ENCODE measurements around the gene BTBD9. TPM values are rescaled to one million over a fixed set of nuclear protein-coding genes. Genes with fewer than 3 reads are reported as not detected.

BTBD9 gene
- total and polyA plus RNA-seq, 2 donors (not counting 1 experiment from before 2014, with no cell fraction given): 4.1 to 48.9 TPM

DNA sequence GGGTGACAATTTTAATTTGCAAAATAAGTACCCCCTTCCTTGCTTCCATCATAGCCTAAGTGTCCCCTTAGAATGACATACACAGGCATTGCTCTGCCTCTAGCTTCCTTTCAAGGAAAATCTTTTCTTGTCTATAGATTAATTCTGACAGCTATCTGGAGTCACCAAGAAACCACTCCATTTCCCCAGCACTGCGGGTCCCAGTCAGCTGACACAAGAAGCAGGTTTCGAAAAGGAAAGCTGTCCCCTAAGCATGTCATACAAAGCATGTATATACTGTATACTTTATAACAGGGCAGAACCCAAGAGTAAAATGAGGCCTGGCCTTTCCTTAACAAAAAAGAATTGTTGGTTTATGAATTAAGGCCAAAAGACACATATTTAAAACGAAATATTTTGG lies 273.5 kb downstream of the BTBD9 start:
- WGBS (ENCODE audit: insufficient coverage): no CpG with 5 or more reads among the region's 3 CpGs
- H3K79me2 ChIP-seq (ENCODE audit: control insufficient read depth, insufficient read depth, low read length): no peaks in the 10 kb centered on the region
- H3K27ac Mint-ChIP-seq: no peak overlapping the region
- no peaks in the 10 kb centered on the region for H3K4me1 ChIP-seq (ENCODE audit: control insufficient read depth in 2 of 2, insufficient read depth in 2 of 2, low read length in 2 of 2)
- H3K36me3 ChIP-seq (replicated peaks in 1 of 2; ENCODE audit: control extremely low read depth in 1 of 2, control insufficient read depth in 1 of 2, extremely low read depth in 1 of 2, insufficient read depth in 2 of 2, low read length in 1 of 2): no peaks in the 10 kb centered on the region
- H3K27me3 ChIP-seq (replicated peaks in 1 of 4; ENCODE audit: control extremely low read depth in 1 of 4, control insufficient read depth in 3 of 4, insufficient read depth in 4 of 4, low read length in 3 of 4): no peaks in the 10 kb centered on the region
- CTCF ChIA-PET: interaction anchor here (1.0 kb wide), 1 partner anchor 19 kb away, joined by 3 read pairs; no protein-coding TSS in a partner anchor
- H3K9me3 Mint-ChIP-seq (ENCODE audit: insufficient read depth): no peaks in the 10 kb centered on the region
- peaks cover 4% of the 10 kb centered on the region for H4K20me1 ChIP-seq (ENCODE audit: control insufficient read depth, insufficient read depth, low read length, poor library complexity, severe bottlenecking)
- H3K4me3 ChIP-seq (ENCODE audit: control extremely low read depth in 1 of 5, extremely low read depth in 1 of 5, insufficient read depth in 1 of 5, low read depth in 2 of 5, low read length in 4 of 5): no peak overlapping the region
- H3K27me3 Mint-ChIP-seq: no peaks in the 10 kb centered on the region
- no peak overlapping the region for H3K9ac ChIP-seq (ENCODE audit: low read length)
- H2AFZ ChIP-seq (ENCODE audit: insufficient read depth, low read depth, low read length, poor library complexity, severe bottlenecking): no peak overlapping the region
- H3K27ac ChIP-seq (ENCODE audit: low read length in 2 of 2): no peak overlapping the region
- no peak overlapping the region for H3K4me3 Mint-ChIP-seq
- DNase-seq: no peak
- no peaks in the 10 kb centered on the region for H3K9me3 ChIP-seq (ENCODE audit: control extremely low read depth in 1 of 3, control insufficient read depth in 2 of 3, insufficient read depth in 1 of 3, low read length in 2 of 3)
- POLR2A ChIA-PET: no interaction called here
- H3K4me1 Mint-ChIP-seq: no peaks in the 10 kb centered on the region
- intact Hi-C loops (cut with micrococcal nuclease): no loop called here
- ATAC-seq (ENCODE audit: low read depth): no peak
- TF ChIP-seq, protein P1, sequence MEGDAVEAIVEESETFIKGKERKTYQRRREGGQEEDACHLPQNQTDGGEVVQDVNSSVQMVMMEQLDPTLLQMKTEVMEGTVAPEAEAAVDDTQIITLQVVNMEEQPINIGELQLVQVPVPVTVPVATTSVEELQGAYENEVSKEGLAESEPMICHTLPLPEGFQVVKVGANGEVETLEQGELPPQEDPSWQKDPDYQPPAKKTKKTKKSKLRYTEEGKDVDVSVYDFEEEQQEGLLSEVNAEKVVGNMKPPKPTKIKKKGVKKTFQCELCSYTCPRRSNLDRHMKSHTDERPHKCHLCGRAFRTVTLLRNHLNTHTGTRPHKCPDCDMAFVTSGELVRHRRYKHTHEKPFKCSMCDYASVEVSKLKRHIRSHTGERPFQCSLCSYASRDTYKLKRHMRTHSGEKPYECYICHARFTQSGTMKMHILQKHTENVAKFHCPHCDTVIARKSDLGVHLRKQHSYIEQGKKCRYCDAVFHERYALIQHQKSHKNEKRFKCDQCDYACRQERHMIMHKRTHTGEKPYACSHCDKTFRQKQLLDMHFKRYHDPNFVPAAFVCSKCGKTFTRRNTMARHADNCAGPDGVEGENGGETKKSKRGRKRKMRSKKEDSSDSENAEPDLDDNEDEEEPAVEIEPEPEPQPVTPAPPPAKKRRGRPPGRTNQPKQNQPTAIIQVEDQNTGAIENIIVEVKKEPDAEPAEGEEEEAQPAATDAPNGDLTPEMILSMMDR (IDR thresholded peaks at IDR 0.05): no peak
- H3K4me2 ChIP-seq (replicated peaks; ENCODE audit: low read depth, low read length, poor library complexity, severe bottlenecking): no peak overlapping the region

DNA sequence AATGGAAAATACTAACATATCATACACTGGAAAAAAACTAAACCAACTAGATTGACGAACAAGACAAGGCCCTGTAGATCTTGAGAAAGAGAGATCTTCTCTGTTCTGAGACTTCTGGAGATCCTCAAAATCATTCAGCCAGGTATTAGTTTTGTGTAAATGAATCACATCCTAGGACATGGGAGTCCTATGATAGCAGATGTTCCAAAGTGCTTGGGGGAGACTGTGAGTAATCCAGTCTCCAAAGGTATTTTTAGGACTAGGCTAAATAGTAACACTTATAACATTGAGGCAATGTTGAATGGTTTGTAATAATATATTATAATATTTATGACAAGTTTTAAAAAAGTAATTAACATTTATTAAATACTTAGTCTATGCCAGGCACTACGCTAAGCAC lies 275.0 kb downstream of the BTBD9 start:
- no peaks in the 10 kb centered on the region for H3K4me1 ChIP-seq (ENCODE audit: control insufficient read depth in 2 of 2, insufficient read depth in 2 of 2, low read length in 2 of 2)
- no peak overlapping the region for H2AFZ ChIP-seq (ENCODE audit: insufficient read depth, low read depth, low read length, poor library complexity, severe bottlenecking)
- no peaks in the 10 kb centered on the region for H3K79me2 ChIP-seq (ENCODE audit: control insufficient read depth, insufficient read depth, low read length)
- DNase-seq (no peak), ATAC-seq (ENCODE audit: low read depth) (no peak)
- H3K4me2 ChIP-seq (replicated peaks; ENCODE audit: low read depth, low read length, poor library complexity, severe bottlenecking): no peak overlapping the region
- H3K9ac ChIP-seq (ENCODE audit: low read length): no peak overlapping the region
- H3K36me3 ChIP-seq (replicated peaks in 1 of 2; ENCODE audit: control extremely low read depth in 1 of 2, control insufficient read depth in 1 of 2, extremely low read depth in 1 of 2, insufficient read depth in 2 of 2, low read length in 1 of 2): no peaks in the 10 kb centered on the region
- TF ChIP-seq EZH2 (IDR thresholded peaks at IDR 0.05; ENCODE audit: borderline replicate concordance, insufficient read depth, low read depth, low read length, poor library complexity, severe bottlenecking): no peak
- TF ChIP-seq, protein P1 (IDR thresholded peaks at IDR 0.05): no peak
- no peaks in the 10 kb centered on the region for H3K9me3 ChIP-seq (ENCODE audit: control extremely low read depth in 1 of 3, control insufficient read depth in 2 of 3, insufficient read depth in 1 of 3, low read length in 2 of 3)
- no peaks in the 10 kb centered on the region for H3K4me1 Mint-ChIP-seq
- H4K20me1 ChIP-seq (ENCODE audit: control insufficient read depth, insufficient read depth, low read length, poor library complexity, severe bottlenecking): peaks cover under 1% of the 10 kb centered on the region
- no peak overlapping the region for H3K4me3 ChIP-seq (ENCODE audit: control extremely low read depth in 1 of 5, extremely low read depth in 1 of 5, insufficient read depth in 1 of 5, low read depth in 2 of 5, low read length in 4 of 5)
- ChIA-PET CTCF (no interaction called here), POLR2A (no interaction called here)
- no peaks in the 10 kb centered on the region for H3K27me3 Mint-ChIP-seq
- H3K27me3 ChIP-seq (replicated peaks in 1 of 4; ENCODE audit: control extremely low read depth in 1 of 4, control insufficient read depth in 3 of 4, insufficient read depth in 4 of 4, low read length in 3 of 4): no peaks in the 10 kb centered on the region
- H3K4me3 Mint-ChIP-seq: no peak overlapping the region
- intact Hi-C loops (cut with micrococcal nuclease): no loop called here
- no peak overlapping the region for H3K27ac Mint-ChIP-seq
- no peak overlapping the region for H3K27ac ChIP-seq (ENCODE audit: low read length in 2 of 2)
- H3K9me3 Mint-ChIP-seq (ENCODE audit: insufficient read depth): no peaks in the 10 kb centered on the region
- no CpG with 5 or more reads among the region's 2 CpGs for WGBS (ENCODE audit: insufficient coverage)

Measured in B cell (primary cell).